Measurements from ENCODE around the gene RCSD1. TPM values are rescaled to one million over a fixed set of nuclear protein-coding genes. Genes with fewer than 3 reads are reported as not detected.

The RCSD1 gene
- polyA plus RNA-seq, 5 donors, result 19.8 to 21.3 (median 20.6) TPM

DNA sequence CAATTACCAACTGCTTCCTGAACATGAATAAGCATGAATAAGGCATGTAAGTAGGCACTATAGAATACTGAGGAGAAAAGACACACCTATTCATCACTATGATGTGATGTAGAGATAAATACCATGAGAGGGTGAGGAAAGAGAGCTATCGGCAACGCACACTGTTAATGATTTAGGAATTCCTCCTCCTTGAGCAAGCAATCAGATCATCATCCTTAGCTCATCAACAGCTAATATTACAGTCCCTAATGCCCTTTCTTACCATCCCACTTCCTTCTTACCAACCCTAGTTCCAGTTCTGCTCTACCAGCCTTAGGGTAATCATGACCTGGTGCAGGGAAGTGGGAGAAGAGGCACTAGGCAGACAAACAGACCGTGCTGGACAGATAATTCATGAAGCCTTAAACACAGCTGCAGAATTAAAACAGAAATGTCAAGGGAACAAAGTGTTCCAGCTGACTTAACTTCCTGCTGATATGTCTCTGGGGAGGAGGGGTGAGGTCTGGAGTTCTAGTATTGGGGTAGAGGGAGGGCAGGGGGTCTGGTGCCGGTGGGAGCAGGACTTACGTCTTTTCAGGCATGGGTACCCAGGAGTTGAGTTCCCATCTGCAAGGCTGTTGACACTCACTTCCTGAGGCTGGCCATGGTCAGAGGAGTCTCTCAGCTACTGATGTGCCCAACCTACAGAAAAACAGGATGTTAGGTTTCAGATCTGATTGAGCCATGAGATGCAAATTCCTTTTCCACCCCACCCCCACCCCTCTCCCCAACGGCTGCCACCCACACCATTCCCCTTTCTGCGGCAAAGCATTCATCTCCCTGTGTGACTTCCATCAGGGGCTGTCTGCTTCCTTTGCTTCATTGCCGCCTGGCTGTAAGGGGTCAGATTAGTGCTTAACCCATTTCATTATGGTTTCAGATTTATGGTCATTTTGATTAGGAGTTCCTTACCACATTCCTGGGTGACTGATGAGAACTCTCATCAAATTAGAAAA lies 12.6 kb upstream of the RCSD1 start:
- DNase-seq, result no peak

DNA sequence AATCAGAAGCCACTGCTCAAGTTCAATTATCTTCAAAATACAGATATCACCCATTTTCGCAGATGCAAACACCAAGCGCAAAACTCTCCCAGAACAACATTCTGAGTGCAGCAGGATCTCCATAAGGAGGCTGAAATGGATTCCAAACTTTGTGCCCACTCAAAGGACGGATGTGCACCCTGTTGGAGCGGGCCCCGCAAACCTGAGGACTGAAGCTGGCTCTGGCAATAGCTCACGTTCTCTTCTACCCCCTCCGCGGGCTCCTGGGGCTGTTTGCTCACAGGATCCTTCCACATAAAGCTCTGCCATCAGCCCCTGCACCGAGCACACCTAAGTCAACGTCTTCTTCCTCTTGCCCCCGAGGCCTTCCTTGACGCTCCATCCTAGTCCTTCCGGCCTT lies 11.7 kb upstream of the RCSD1 start:
- no peak for DNase-seq

DNA sequence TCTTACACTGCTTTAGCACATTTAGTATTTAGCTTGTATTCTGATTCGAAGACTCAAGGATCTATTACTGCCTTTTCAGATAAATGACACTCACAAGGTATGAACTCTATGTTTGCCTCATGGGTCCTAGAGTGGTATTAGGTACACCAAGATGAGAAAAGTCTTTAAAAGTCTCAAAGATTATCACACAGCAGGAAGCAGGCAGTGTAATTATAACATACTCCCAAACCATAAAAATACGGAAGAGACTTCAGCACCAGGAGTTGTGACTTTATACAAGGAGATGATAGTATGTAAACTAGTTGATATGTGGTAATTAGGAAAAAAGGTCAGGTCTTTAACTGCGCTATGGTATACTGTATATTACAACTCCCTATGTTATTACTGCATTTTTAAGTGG lies 11.2 kb upstream of the RCSD1 start:
- no peak for DNase-seq

DNA sequence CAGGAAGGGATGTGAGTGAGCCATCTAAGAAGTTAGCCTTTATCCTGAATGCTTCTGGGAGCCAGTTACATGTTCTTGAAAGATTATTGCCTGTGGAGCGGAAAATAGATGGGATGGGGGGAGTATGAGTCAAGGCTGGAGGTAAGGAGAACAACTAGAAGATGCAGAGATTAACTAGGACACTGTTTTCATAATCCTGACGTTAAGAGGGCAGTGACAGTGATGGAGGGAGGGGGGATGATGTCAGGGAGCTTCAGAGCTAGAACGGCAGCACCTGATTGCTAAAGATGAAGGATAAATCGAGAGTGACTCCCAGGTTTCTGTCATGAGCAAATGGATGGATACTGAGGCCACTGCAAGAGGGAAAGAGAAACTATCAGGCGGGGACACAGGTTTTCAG lies 10.0 kb upstream of the RCSD1 start:
- no peak for DNase-seq

DNA sequence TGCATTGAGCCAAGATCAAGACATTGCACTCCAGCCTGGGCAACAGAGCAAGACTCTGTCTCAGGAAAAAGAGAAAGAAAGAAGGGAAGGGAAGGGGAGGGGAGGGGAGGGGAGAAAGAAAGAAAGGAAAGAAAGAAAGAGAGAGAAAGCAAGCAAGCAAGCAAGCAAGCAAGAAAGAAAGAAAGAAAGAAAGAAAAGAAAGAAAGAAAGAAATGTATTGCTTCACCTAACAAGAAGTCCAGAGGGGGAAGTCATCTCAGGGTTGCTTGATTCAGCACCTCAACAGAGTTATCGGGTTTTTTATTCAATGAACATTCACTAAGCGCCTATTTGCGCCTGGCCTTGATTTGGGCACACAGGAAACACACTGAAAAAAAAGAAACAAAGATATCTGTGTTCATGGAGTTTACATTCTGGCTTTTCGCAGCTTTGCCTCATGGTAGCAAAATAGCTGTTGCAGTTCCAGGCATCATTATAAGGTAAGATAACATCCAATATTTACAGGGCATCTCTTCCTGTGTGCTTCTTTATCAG lies 8.2 kb upstream of the RCSD1 start:
- DNase-seq, result no peak

DNA sequence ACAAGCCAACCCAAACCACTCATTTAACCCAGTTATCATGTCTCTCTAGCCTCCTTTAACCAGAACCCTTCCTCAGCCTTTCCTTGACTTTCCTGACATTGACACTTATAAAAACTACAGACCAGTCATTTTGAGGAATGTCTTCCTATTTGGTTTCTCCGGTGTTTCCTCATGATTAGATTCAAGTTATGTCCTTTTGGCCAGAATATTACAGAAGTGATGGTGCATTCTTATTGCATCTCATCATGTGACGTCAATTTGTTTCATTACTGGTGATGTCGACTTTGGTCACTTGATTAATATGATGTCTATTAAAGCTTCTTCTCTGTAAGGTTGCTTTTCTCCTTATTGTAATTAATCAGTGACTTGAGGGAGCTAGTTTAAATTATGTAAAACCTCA lies 6.1 kb upstream of the RCSD1 start:
- no peak for DNase-seq

DNA sequence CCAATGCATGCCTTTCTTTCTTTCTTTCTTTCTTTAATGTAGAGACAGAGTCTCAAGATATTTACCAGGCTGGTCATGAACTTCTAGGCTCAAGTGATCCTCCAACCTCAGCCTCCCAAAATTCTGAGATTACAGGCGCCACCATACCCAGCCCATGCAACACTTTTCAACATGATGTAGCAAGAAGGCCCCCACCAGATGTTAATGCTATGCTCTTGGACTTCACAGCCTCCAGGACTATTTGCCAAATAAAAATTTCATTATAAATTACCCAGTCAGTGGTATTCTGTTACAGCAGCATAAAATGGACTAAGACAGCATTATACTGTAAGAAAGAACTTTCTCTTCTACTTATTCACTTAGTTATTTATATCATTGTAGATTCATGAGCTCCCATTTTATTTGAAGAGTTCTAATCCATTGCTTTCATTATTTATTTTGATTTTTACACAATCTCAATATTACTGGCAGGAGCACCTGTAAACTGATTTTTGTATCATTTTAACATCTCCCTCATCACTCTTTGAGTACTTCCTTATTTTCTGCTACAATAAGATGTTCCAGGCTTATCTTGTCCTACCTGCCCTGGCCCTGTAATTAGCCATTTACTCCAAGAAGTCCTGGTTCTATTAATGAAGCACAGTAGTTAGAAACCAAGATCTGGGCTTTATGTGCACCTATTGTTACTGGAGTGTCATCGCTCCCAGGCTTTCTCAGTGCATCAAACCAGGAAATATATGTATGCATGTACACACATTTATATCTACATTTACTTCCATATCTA lies 4.8 kb upstream of the RCSD1 start:
- DNase-seq, result no peak

DNA sequence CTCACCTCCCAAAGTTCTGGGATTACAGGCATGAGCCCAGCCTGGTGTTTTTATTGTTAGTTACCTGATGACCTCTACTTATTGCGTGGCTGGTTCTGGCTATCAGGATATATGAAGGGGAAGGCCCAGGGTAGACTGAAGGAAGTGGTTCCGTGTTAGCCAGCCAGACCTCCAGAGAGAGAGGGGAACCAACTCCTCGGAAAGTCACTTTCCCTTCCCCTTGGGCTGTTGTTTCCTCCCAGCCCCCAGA lies 2.5 kb upstream of the RCSD1 start:
- no peak for DNase-seq

DNA sequence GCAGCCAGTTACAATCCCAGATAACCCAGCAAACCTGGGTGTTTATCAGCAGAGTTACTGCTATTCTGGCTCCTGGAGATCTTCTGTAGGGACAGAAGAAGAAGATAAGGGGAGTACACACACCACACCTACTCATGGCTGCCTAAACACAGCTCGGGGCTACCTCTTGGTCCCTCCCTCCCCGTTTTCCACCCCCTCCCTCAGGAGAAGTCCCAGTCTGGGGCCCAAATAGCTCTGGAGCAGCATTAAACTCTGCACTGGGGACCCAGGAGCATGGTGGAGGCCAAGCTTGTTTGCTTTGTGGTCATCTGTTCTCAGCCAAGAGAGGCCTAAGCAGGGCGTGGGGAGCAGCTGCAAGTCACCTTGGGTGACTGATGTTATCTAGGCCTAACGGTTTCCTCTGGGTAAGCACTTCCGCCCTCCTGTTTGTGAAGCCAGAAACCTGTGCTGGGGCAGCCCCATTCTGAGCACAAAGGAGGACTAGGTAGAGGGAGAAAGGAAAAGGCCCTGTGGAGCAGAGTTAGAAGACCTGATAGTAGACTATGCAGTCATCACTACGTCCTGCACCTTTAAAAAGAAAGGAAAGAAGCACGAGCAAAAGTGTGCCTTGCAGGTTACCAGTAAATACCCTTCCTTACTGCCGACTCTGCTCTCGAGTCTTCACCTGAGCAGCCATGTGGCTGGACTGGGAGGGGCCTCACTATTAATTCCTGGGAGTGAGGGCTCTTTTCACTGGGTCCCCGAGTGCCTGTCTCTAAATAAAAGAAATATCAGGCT lies 2.0 kb upstream of the RCSD1 start:
- DNase-seq, result no peak

DNA sequence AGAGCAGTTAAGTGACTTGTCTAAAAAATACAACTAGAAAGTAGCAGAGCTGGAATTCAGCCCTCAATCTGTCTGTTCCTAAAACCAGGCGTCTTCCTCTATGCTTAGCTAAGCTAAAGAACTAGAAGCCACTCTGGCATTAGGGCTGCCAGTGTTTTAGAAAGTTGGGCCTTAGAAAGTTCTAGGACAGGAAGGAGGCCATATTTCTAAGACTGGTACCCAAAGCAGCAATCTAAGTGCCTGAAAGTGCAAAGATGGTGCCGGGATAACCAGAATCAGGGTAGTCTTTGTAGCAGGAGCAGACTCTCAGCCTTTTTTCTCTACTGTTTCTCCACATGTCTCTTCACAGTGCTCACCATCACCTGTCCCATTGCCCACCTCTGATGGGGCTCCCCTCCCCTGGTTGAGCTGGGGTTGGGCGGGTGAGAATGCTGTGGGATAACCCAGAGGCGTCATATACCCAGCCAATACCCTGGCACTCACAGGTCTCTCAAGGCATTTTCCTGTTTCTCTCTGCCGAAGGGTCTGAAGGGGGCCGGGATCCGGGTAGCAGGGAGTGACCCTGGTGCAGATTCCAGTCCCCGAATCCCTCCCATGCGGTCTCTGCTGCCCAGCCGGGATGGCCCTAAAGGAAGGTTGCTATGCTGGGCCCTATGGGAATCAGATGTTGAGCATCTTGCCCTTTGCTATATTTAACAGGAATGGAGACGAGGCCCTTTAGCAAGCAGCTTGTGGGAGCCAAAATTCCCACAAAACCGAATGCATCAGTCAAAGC lies 1.1 kb upstream of the RCSD1 start:
- no peak for DNase-seq

DNA sequence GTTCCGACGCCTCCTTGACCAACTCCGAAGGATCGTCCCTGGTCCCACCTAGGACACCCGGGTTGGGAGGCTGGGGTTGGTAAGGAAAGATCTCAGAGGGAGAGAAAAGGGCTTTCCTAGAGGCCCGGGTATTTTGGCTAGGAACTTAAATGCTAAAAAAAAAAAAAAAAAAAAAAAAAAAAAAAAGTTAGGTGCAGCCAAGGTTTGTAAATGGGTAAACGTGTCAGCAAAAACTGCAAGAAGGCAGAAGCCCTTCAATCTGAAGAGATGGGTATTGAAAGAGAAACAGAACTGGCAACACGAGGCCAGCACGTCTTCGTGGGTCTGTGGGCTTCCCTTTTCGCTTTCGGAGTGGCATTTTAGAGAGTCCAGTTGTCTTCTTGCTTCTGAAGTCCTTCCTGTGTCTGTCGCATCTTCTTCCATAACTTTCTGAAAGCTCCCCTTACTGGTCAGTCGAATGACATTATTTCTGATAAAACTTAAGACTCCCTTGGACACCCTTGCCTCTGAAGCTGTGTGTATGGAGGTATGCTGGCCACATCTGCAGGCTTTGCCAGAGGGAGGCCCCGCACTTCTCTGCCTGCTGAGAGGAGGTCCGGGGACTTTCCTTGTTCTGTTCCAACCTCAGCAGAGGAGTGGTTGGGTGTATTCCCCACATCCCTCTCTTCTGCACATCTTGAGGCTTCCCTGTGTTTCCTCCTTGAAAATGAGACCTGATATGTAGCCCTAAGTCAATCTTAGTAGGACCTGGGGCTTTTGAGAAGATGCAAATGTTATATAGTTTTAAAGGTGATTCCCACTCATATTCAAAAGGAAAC lies 745 bp downstream of the RCSD1 start:
- no peak for DNase-seq

DNA sequence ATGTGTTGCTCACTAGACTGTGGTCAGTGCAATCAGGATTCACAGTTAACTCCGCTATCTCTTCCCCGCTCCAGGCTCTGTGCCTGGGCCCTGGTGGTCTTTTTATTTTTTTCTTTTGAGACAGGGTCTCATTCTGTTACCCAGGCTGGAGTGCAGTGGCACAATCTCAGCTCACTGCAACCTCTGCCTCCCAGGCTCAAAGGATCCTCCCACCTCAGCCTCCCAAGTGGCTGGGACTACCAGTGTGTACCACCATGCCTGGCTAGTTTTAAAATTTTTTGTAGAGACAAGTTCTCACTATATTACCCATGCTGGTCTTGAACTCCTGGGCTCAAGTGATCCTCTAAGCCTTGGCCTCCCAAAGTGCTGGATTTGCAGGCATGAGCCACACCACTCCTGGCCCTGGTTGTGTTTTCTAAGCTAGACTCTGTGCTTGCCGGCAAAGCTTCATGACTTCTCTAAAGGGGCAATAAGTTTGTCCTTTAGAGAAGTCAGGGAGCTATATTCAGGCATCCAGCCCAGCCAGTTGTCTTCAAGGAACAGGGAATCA lies 1.4 kb downstream of the RCSD1 start:
- no peak for DNase-seq

DNA sequence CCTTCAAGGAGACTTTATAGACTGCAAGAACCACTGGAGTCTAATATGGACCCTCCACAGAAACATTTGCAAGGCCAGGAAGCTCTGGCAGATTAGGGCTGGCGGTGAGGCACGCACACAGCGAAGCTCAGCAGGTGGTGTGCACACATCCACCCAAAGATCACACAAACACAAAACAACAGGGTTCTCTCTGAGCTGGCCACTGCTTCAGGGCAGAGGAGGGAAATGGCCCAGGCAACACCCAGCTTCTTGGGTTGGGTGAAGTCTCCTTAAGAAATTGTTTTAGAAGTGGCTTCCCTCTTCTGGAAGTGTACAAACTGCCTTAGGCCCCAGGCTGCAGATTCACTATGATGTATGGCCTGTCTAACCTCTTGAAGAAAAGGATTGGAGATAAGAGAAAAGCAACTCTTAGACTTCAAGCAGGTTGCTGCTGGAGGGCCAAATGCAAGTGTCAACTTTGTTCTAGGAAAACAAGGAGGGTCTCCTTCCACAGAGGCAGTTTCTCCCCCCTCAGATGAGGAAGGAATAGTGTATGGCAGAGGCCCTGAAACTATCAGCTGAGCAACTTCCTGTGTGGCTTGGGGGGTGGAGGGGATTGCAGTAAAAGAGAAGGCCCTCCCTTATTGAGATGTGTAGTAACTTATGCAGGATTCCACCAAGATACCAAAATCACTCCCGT lies 2.0 kb downstream of the RCSD1 start:
- no peak for DNase-seq

DNA sequence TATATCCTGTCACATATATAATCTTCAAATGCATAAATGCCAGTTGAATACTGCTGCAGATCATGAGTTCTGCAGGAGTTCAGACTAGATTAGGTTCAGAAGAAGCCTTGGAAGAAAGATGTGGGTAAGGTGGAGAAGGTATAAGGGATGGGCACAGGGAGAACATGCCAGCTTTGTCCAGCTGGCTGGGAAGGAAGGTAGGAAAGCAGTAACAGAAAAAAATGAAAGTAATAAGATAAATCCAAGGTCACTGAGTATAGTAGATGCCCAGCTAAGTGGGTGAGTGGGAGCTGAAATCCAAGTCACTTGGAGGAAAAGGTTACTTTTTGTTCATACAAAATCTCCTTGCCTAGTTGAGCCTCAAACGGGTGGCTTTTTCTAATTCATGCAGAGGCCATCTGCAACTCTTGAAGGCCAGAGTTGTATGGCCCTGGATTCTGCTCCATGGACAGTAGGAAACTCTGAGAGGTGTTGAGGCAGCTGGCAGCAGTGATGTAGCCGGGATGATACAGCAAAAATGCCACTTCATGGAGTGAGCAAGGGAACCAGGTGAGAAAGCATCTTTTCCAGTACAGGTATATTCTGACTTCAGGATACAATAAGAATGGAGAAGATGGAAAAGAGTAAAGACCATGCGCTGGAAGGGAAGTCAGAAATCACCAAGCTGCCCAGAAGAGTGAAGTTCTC lies 3.4 kb downstream of the RCSD1 start:
- no peak for DNase-seq

DNA sequence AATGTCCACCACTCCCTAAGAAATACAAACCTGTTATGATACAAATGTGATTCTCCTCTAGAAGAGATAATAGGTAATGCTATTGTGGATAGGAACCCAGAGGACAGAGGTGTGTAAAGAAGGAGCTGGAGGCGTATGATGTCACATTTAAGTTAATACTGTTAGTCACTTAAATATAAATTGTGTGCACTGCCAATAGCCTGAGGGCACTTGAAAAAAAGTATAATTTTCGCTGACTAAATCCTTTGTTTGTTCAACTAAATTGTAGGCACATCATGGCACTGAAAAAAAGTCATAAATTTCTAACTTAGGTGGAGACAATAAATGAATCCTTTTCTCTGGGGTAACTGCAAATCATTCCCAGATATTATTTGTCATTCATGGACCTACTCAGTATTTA lies 4.4 kb downstream of the RCSD1 start:
- no peak for DNase-seq

DNA sequence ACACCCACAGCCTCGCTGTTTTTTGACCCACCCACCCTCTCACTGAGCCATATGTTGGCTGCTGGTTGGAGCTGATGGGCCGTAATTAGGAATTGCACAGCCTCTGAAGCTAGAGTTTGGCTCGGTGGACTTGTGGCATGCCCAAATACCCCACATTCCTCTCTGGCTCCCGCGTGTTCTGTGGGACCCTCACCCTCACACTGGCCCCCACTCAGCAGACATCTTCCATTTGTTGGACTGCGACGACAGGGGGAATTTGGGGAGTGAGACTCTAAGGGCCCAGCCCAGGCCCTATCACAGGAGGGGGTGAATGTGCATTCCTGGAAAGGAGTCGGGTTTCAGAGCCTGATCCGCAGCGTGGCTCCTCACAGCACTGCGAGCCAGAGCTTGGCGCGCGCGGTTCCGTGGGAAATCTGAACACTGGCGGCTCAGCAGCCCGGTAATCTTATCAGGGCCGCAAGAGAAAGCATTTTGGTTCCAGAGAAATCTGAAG lies 5.2 kb downstream of the RCSD1 start:
- DNase-seq, result no peak

DNA sequence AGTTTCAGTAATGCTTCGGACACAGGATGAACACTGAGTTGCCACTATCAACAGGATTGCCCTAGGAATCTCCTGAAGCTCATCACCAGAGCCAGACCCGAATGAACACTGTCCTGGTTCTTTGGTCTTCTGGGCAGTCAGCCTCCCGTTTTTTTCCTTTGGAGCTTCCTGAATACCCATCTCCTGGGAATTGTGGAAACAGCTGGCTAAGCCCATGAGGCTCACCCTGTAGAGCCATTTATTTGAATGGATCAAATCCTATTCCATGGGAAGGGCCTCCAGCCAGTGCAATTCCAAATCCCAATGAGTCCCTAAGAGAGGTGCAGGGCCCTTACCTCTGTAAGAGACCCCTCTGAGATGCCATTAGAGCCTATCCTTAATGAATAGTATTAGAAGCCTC lies 5.9 kb downstream of the RCSD1 start:
- DNase-seq, result no peak

DNA sequence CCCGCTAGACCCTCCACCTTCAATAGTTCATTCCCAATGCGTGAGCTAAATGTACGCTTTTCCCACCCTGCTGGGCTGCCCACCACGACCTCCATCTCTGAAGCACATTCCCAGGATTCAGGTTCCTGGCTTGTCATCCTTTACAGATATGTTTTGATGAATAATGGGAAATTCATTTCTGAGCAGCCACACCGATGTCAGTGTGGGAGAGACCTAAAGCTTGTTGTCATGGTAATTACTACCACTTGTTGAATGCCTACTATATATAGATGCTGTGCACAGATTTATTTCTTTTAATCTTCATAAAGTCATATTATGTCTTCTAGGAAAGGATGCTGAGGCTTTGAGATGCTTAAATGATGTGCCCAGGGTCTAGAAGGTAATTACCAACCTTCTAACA lies 8.0 kb downstream of the RCSD1 start:
- DNase-seq, result no peak

DNA sequence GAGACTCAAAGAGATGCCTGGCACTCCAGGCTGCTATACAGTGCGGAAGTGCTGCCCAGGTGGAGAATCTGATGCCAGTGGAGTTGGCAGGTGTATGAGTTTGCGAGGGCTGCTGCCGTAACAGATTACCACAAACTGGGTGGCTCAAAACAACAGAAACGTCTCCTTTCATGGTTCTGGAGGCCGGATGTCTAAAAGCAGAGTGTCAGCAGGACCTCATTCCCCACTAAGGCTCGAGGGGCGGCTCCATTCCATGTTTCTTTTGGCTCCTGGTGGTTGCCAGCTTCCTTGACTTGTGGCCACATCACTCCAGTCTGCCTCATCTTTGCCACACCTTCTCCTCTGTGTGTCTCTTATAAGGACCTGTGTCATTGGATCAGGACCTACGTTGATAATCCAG lies 10.0 kb downstream of the RCSD1 start:
- DNase-seq, result no peak
